Gastrocnemius medialis (tissue), 4 donors: ENCODE data around the gene NHSL1. TPM values are rescaled to one million over a fixed set of nuclear protein-coding genes. Genes with fewer than 3 reads are reported as not detected.

ENCODE experiments used
- ATAC-seq, 2 donors: fragments of 150-250 bp; one replicate each; pipeline ENCODE4 v1.9.1; 2016
- DNase-seq, 2 donors: peaks; one replicate each; pipeline ENCODE4 v3.0.0-alpha.2; 2019
- H3K27ac ChIP-seq, 4 donors: fragments of 200-600 bp; sonication (generic); 1 replicate in 1 of 4; 2 replicates in 3 of 4; pipeline ENCODE4 v1.5.1; 2016 to 2018; ENCODE audit warnings: mild to moderate bottlenecking in 2 of 4, moderate library complexity in 1 of 4
- H3K27me3 ChIP-seq, 3 donors: fragments of 200-600 bp; sonication (generic) in 2 of 3; 1 replicate in 1 of 3; 2 replicates in 2 of 3; pipeline versions ENCODE4 v1.5.1 to v1.6.0; 2016 to 2019; ENCODE audit warnings: mild to moderate bottlenecking in 1 of 3, moderate library complexity in 1 of 3
- H3K36me3 ChIP-seq, 2 donors: fragments of 200-600 bp; sonication (generic) in 1 of 2; one replicate each; pipeline ENCODE4 v1.5.1; 2017 to 2018
- H3K4me1 ChIP-seq, 2 donors: fragments of 200-600 bp; sonication (generic) in 1 of 2; one replicate each; pipeline ENCODE4 v1.5.1; 2016 to 2017; ENCODE audit warnings: mild to moderate bottlenecking in 2 of 2
- H3K4me3 ChIP-seq, 4 donors: fragments of 200-600 bp; sonication (generic) in 3 of 4; 1 replicate in 1 of 4; 2 replicates in 3 of 4; pipeline ENCODE4 v1.5.1; 2016 to 2019; ENCODE audit warnings: mild to moderate bottlenecking in 2 of 4
- H3K9me3 ChIP-seq, 3 donors: fragments of 200-600 bp; sonication (generic) in 2 of 3; 1 replicate in 1 of 3; 2 replicates in 2 of 3; pipeline ENCODE4 v1.5.1; 2016 to 2019
- CTCF ChIP-seq, 5 experiments: fragments of 450-650 bp in 3 of 5; fragments of 200-600 bp in 2 of 5; sonication (generic) in 2 of 5; IDR thresholded peaks in 4 of 5; conservative IDR thresholded peaks in 1 of 5; 1 replicate in 4 of 5; 2 replicates in 1 of 5; pipeline ENCODE4 v1.5.1; 2016 to 2019; ENCODE audit warnings: antibody characterized with exemption in 5 of 5, mild to moderate bottlenecking in 3 of 5, moderate library complexity in 3 of 5
- POLR2A ChIP-seq, 2 donors: fragments of 450-650 bp; IDR thresholded peaks; one replicate each; pipeline ENCODE4 v1.6.1; 2017; ENCODE audit warnings: antibody characterized with exemption in 2 of 2, mild to moderate bottlenecking in 2 of 2, moderate library complexity in 2 of 2
- in situ Hi-C, 4 donors: fragments of 200-750 bp; cut with MboI; loops; one replicate each; pipeline versions ENCODE4 v1.15.0 to v1.8.0; 2017; ENCODE audit warnings: low sequenced_read_pairs in 4 of 4
- intact Hi-C: fragments of 100-400 bp; cut with DNase I; formaldehyde crosslinking; loops from one replicate; pipeline ENCODE4 v1.15.1; 2023; ENCODE audit warnings: low total_unique reads
- total RNA-seq, 4 donors: library from RNA; depleted of rRNA; stranded (reverse); fragments of >200 nt; gene quantifications; one replicate each; pipeline versions ENCODE4 v1.1.0 to v1.2.3, GENCODE V29; 2016

NHSL1 gene
- total RNA-seq, 4 donors from 2014 or later, result 0.31 to 2.0 (median 1.1) TPM

GRCh38 chr6:138526822-138527235 lies 27.5 kb upstream of the NHSL1 start:
- intact Hi-C loops (no loop called here), in situ Hi-C loops (no loop called here)
- Histone ChIP-seq H3K4me3 (no peak overlapping the region), H3K36me3 (no peaks in the 10 kb centered on the region), H3K27me3 (no peaks in the 10 kb centered on the region), H3K9me3 (no peaks in the 10 kb centered on the region), H3K27ac (no peak overlapping the region), H3K4me1 (no peaks in the 10 kb centered on the region)
- no peak for DNase-seq
- ATAC-seq, result no peak
- TF ChIP-seq POLR2A (IDR thresholded peaks at IDR 0.05), result no peak
- no peak for TF ChIP-seq CTCF (IDR thresholded peaks at IDR 0.05 in 4 of 5, conservative IDR thresholded peaks at IDR 0.05 in 1 of 5)

GRCh38 chr6:138525355-138525754 lies 26.1 kb upstream of the NHSL1 start:
- in situ Hi-C loops, result no loop called here
- Histone ChIP-seq H3K36me3 (no peaks in the 10 kb centered on the region), H3K27ac (no peak overlapping the region), H3K9me3 (no peaks in the 10 kb centered on the region), H3K4me3 (no peak overlapping the region), H3K27me3 (no peaks in the 10 kb centered on the region), H3K4me1 (no peaks in the 10 kb centered on the region)
- DNase-seq, result no peak
- ATAC-seq, result no peak
- intact Hi-C loops, result no loop called here
- TF ChIP-seq CTCF (IDR thresholded peaks at IDR 0.05 in 4 of 5, conservative IDR thresholded peaks at IDR 0.05 in 1 of 5) (no peak), POLR2A (IDR thresholded peaks at IDR 0.05) (no peak)

- no peak overlapping the region for H3K27ac ChIP-seq
- no peak overlapping the region for H3K4me3 ChIP-seq
- intact Hi-C loops, result no loop called here
- no peaks in the 10 kb centered on the region for H3K9me3 ChIP-seq
- no peak for DNase-seq
- ATAC-seq, result no peak
- in situ Hi-C loops, result no loop called here
- TF ChIP-seq CTCF (IDR thresholded peaks at IDR 0.05 in 4 of 5, conservative IDR thresholded peaks at IDR 0.05 in 1 of 5), result no peak
- no peak for TF ChIP-seq POLR2A (IDR thresholded peaks at IDR 0.05)
- H3K4me1 ChIP-seq, result no peaks in the 10 kb centered on the region
- H3K36me3 ChIP-seq, result no peaks in the 10 kb centered on the region
- H3K27me3 ChIP-seq, result no peaks in the 10 kb centered on the region
These were observed 25.2 kb upstream of the NHSL1 start for GRCh38 chr6:138524526-138524925.

- DNase-seq (no peak), ATAC-seq (no peak)
- Histone ChIP-seq H3K4me3 (no peak overlapping the region), H3K36me3 (no peaks in the 10 kb centered on the region), H3K9me3 (no peaks in the 10 kb centered on the region), H3K27ac (no peak overlapping the region), H3K27me3 (no peaks in the 10 kb centered on the region), H3K4me1 (no peaks in the 10 kb centered on the region)
- in situ Hi-C loops (no loop called here), intact Hi-C loops (no loop called here)
- TF ChIP-seq POLR2A (IDR thresholded peaks at IDR 0.05) (no peak), CTCF (IDR thresholded peaks at IDR 0.05 in 4 of 5, conservative IDR thresholded peaks at IDR 0.05 in 1 of 5) (no peak)
These were observed 24.3 kb upstream of the NHSL1 start for GRCh38 chr6:138523347-138524210.
